C4-2B (cell line): Measurements from ENCODE around the gene NPVF.

ENCODE experiments used
- CTCF ChIP-seq: fragments of 450-650 bp; conservative IDR thresholded peaks from 2 replicates; pipeline ENCODE4 v1.5.1; 2017; ENCODE audit warnings: mild to moderate bottlenecking
- ZFX ChIP-seq: fragments of 450-650 bp; IDR thresholded peaks from 2 replicates; pipeline ENCODE4 v1.6.1; 2017

DNA sequence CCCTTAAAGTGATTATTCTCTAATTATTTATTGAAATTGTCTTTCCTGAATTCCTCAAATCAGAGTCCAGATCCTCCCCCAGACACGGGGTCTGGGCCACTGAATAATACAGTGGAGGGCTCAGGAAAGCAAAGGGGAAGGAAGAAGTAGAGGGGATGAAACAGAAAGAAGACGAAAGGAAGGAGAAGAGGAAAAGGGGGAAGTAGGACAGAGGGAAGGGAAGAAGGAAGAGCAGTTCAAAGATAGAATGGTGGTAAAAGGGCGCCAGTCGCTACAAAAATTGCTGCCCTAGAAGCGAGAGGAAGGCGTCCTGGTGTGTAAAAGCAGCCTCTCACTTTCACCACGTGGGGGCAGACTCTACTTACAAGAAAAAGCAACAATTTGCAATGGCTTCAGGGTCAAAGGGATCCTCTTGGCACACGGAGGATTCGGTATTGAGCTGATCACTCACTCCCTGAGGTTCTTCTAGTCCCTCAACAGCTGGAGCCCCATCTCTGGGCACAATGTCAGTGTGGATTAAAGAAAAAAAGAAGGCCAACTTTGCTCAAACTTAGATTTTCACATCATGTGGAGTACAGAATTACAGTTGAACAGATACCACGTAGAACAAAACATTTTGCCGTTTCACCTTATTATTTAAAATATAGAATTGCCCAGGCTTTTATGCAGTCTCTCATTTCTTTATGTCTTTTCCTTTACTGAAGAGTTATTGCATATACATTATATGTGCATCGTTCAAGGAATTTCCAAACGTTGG lies 31.4 kb upstream of the NPVF start:
- TF ChIP-seq CTCF (peak; percentile 92), ZFX (no peak)
